Endodermal cell (in vitro differentiated cells): ENCODE measurements around the gene USH1C. TPM values are rescaled to one million over a fixed set of nuclear protein-coding genes. Genes with fewer than 3 reads are reported as not detected.

Experiments used
- DNase-seq: peaks from one replicate; pipeline ENCODE4 v3.0.0-alpha.2; 2017
- H3K27ac ChIP-seq: 2 replicates; pipeline ENCODE4 v1.5.1; 2013; ENCODE audit warnings: mild to moderate bottlenecking, low read depth, low read length, moderate library complexity
- H3K27me3 ChIP-seq: 2 replicates; pipeline ENCODE4 v1.6.1; 2013; ENCODE audit warnings: mild to moderate bottlenecking, low read length, moderate library complexity; ENCODE audit not compliant: insufficient read depth, control insufficient read depth, poor library complexity, severe bottlenecking
- H3K36me3 ChIP-seq: 2 replicates; pipeline ENCODE4 v1.7.0; 2013; ENCODE audit warnings: mild to moderate bottlenecking, low read length, moderate library complexity; ENCODE audit not compliant: control insufficient read depth, insufficient read depth
- H3K4me1 ChIP-seq: one replicate; pipeline ENCODE4 v1.7.0; 2013; ENCODE audit warnings: low read length; ENCODE audit not compliant: control insufficient read depth, insufficient read depth
- H3K4me3 ChIP-seq: 2 replicates; pipeline ENCODE4 v1.5.1; 2013; ENCODE audit warnings: mild to moderate bottlenecking, low read length, moderate library complexity
- H3K9ac ChIP-seq: 2 replicates; pipeline ENCODE4 v1.6.1; 2013; ENCODE audit warnings: mild to moderate bottlenecking, low read length, moderate library complexity; ENCODE audit not compliant: poor library complexity, severe bottlenecking; ENCODE audit errors: extremely low read depth
- H3K9me3 ChIP-seq: 2 replicates; pipeline ENCODE4 v1.6.1; 2013; ENCODE audit warnings: mild to moderate bottlenecking, low read length, moderate library complexity; ENCODE audit not compliant: control insufficient read depth
- H3K27ac Mint-ChIP-seq: 2 replicates; pipeline ENCODE4 v1.8.0; 2020; ENCODE audit warnings: mixed read lengths
- H3K27me3 Mint-ChIP-seq: 2 replicates; pipeline ENCODE4 v1.8.0; 2021; ENCODE audit warnings: mild to moderate bottlenecking, mixed read lengths; ENCODE audit not compliant: insufficient read depth
- H3K36me3 Mint-ChIP-seq: 2 replicates; pipeline ENCODE4 v1.8.0; 2020; ENCODE audit warnings: low read depth, mixed read lengths
- H3K4me1 Mint-ChIP-seq: 2 replicates; pipeline ENCODE4 v1.8.0; 2020; ENCODE audit warnings: mixed read lengths
- H3K4me3 Mint-ChIP-seq: 2 replicates; pipeline ENCODE4 v1.8.0; 2020; ENCODE audit warnings: mild to moderate bottlenecking, moderate library complexity, mixed read lengths
- H3K9me3 Mint-ChIP-seq: 2 replicates; pipeline ENCODE4 v1.8.0; 2020; ENCODE audit warnings: mild to moderate bottlenecking, mixed read lengths
- CTCF ChIP-seq: fragments of 200-600 bp; sonication (generic); conservative IDR thresholded peaks from 2 replicates; pipeline ENCODE4 v1.5.0; 2021; ENCODE audit warnings: antibody characterized with exemption, mild to moderate bottlenecking
- WGBS, 2 experiments: methylation state at CpG; one replicate each; pipeline versions ENCODE4 v1.1.5 to v1.1.7; 2013; ENCODE audit warnings: missing lambda C conversion rate in 2 of 2, mixed read lengths in 1 of 2; ENCODE audit not compliant: insufficient coverage in 1 of 2, insufficient read length in 1 of 2; 5-methylcytosine and 5-hydroxymethylcytosine counted together
- total RNA-seq, 2 donors: library from RNA; stranded (reverse); fragmentation: NEBNext Ultra II Directional in 1 of 2; extraction: Animal tissue kit (Norgen Biotek cat#: 25700) in 1 of 2; gene quantifications; 2 replicates in 1 of 2; 3 replicates in 1 of 2; pipeline ENCODE4 v1.2.1, GENCODE V29; 2021

USH1C gene
- total RNA-seq, 2 donors from 2014 or later, result 1.5 to 2.8 TPM

DNA sequence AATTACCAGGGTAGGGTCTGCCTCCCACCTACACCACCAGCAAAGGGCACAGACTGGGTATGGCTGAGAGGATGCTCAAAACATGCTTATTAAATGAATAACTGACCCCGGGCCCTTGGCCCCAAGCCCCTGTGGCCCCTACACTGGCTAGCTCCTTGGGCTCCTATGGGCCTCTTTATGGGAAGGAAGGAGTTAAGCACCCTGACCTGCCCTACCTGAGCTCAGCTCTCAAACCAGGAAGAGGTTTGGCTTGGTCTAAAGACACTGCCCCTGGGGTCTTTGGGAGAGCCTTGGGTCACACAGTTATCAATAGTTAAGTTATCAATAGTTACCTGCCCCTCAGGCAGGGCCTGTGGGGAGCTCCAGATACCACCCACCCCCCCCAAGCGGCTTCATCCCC, 1.2 kb downstream of the USH1C start:
- no peak for DNase-seq
- Histone ChIP-seq H3K27me3 (peaks cover 25% of the 10 kb centered on the region), H3K9ac (no peak overlapping the region), H3K9me3 (no peaks in the 10 kb centered on the region), H3K36me3 (no peaks in the 10 kb centered on the region), H3K4me1 (no peaks in the 10 kb centered on the region), H3K27ac (no peak overlapping the region), H3K4me3 (no peak overlapping the region)
- no peak for TF ChIP-seq CTCF
- Mint-ChIP-seq H3K9me3 (no peaks in the 10 kb centered on the region), H3K27ac (no peak overlapping the region), H3K36me3 (no peaks in the 10 kb centered on the region), H3K27me3 (peaks cover 58% of the 10 kb centered on the region), H3K4me1 (peaks cover 10% of the 10 kb centered on the region), H3K4me3 (no peak overlapping the region)
- WGBS, 2 experiments, result 96 to 100% methylated on average over 1 to 2 of the region's 2 CpGs

- Histone ChIP-seq H3K27me3 (peaks cover 25% of the 10 kb centered on the region), H3K4me3 (no peak overlapping the region), H3K4me1 (no peaks in the 10 kb centered on the region), H3K9me3 (no peaks in the 10 kb centered on the region), H3K36me3 (no peaks in the 10 kb centered on the region), H3K27ac (no peak overlapping the region), H3K9ac (no peak overlapping the region)
- Mint-ChIP-seq H3K27me3 (peaks cover 55% of the 10 kb centered on the region), H3K9me3 (no peaks in the 10 kb centered on the region), H3K4me3 (no peak overlapping the region), H3K4me1 (peaks cover 5% of the 10 kb centered on the region), H3K36me3 (no peaks in the 10 kb centered on the region), H3K27ac (no peak overlapping the region)
- TF ChIP-seq CTCF, result no peak
- DNase-seq, result no peak
- 78 to 89% methylated on average over 3 to 4 of the region's 4 CpGs for WGBS, 2 experiments
Measured at GRCh38 chr11:17542249-17542648, 2.0 kb downstream of the USH1C start.

DNA sequence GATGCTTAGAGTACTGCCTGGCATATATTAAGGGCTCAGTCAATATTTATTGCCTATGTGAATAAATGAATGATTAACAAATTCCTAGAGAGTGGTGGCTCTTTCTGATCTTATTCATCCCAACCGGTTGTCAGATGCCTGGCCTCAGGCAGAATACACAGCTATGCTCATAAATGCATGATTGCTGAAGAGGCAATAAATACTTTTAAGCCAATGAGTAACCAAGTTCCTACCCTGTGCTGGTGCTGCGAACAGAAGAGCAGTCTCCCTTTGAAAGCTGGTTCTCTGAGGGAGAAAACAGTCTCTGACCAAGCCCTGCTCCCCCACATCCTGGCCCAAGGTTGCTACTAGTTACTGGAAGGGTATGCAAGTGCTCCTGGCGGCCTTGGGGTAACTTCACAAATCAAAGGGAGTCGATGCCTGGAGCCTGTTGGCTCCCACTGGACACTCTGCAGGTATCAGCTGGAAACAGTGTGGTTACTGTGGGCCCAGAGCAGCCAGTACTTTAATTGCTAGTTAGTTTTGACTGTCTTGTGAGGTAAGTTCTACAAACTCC, 2.8 kb downstream of the USH1C start:
- Mint-ChIP-seq H3K27ac (no peak overlapping the region), H3K9me3 (no peaks in the 10 kb centered on the region), H3K4me1 (peaks cover 3% of the 10 kb centered on the region), H3K36me3 (no peaks in the 10 kb centered on the region), H3K4me3 (no peak overlapping the region), H3K27me3 (peaks cover 53% of the 10 kb centered on the region)
- Histone ChIP-seq H3K36me3 (no peaks in the 10 kb centered on the region), H3K27me3 (peaks cover 25% of the 10 kb centered on the region), H3K4me1 (no peaks in the 10 kb centered on the region), H3K4me3 (no peak overlapping the region), H3K9me3 (no peaks in the 10 kb centered on the region), H3K9ac (no peak overlapping the region), H3K27ac (no peak overlapping the region)
- no peak for DNase-seq
- 82 to 85% methylated on average over 2 to 4 of the region's 4 CpGs for WGBS, 2 experiments
- no peak for TF ChIP-seq CTCF
